ENCODE measurements around the gene ARL8A. TPM values are rescaled to one million over a fixed set of nuclear protein-coding genes. Genes with fewer than 3 reads are reported as not detected.

The ARL8A gene
- total RNA-seq, 4 donors from 2014 or later: 34.9 to 57.5 (median 43.6) TPM

GRCh38 chr1:202179828-202180750, 35.6 kb upstream of the ARL8A start:
- 75 to 85% methylated on average over 4 to 9 of the region's 19 CpGs for WGBS, 2 donors (ENCODE audit: low coverage in 1 of 2)
- no peak for ATAC-seq

DNA sequence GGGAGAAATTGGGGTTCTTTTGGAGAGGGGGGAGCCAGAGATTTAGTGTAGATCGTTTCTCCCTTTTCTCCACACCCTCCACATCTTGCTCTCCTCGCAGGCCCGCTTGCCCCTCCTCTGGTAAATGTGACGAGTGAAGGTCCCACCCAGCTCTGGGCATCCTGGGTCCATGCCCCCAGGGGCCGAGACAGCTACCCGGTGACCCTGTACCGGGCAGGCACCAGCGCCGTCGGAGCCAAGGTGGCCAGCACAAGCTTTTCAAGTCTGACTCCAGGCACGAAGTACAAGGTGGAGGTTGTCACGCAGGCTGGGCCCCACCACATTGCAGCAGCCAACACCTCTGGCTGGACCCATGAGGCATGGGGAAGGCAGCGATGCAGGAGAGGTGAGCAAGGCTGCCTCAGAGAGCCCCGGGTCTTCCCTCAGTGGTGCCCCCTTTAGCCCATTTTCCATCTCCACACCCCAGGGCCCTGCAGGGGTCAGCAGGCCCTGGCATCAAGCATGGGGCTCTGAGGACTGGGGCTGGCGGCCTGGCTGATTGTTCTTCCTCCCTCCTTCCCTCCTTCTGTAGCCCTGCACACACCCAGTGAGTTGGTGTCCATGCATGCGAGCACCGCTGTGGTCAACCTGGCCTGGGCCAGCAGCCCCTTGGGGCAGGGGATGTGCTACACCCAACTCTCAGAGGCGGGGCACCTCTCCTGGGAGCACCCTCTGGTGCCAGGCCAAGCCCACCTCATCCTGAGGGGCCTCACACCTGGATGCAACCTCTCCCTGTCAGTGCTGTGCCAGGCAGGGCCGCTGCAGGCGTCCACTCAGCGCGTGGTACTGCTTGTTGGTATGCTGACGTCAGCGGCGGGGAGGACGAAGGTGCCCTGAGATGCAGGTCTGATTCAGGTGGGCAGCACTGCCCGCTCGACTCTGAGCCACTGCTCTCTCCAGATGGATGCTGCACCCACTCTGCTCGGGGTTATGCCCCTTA, 32.7 kb upstream of the ARL8A start:
- WGBS, 2 donors (ENCODE audit: low coverage in 1 of 2): 70 to 100% methylated on average over 1 to 4 of the region's 29 CpGs
- Histone ChIP-seq H3K4me1 (no peaks in the 10 kb centered on the region), H3K27me3 (peaks cover 32% of the 10 kb centered on the region), H3K4me3 (no peak overlapping the region), H3K36me3 (no peaks in the 10 kb centered on the region), H3K9me3 (no peaks in the 10 kb centered on the region), H3K27ac (no peak overlapping the region)
- no peak for ATAC-seq
- TF ChIP-seq POLR2AphosphoS5 (IDR thresholded peaks at IDR 0.05) (no peak), EP300 (IDR thresholded peaks at IDR 0.05) (no peak), CTCF (IDR thresholded peaks at IDR 0.05) (no peak), POLR2A (IDR thresholded peaks at IDR 0.05) (no peak)

More at GRCh38 chr1:202179828-202180750, 35.6 kb upstream of the ARL8A start:
- H3K4me1 ChIP-seq: peaks cover 0 to 6% (median 2%) of the 10 kb centered on the region in 3 donors
- H3K27ac ChIP-seq: no peak overlapping the region
- no peaks in the 10 kb centered on the region for H3K36me3 ChIP-seq
- H3K27me3 ChIP-seq: peaks cover 60% of the 10 kb centered on the region
- no peaks in the 10 kb centered on the region for H3K9me3 ChIP-seq
- H3K4me3 ChIP-seq: no peak overlapping the region
- TF ChIP-seq POLR2A (IDR thresholded peaks at IDR 0.05) (no peak), CTCF (IDR thresholded peaks at IDR 0.05) (no peak), EP300 (IDR thresholded peaks at IDR 0.05) (no peak), POLR2AphosphoS5 (IDR thresholded peaks at IDR 0.05) (no peak)

DNA sequence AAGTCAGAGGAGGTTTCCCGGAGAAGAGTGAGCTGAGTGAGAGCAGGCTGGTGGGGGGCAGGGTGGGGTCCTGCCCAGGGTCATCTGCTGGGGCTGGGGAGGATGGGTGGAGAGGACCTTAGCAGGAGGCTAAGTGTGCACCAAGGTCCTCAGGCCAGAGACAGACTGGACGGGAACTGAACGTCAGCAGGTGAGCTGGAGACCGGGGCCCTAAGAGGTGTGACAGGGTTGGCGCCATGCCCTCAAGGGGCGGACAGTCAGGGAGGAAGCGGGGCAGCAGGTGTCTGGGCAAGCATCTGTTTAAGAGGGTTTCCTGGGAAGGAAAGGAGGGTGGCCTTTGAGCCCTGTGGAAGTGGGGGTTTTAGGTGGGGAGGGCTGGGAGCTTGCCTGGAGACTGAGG, 29.5 kb upstream of the ARL8A start:
- Histone ChIP-seq H3K9me3 (no peaks in the 10 kb centered on the region), H3K27ac (no peak overlapping the region), H3K4me3 (no peak overlapping the region), H3K36me3 (no peaks in the 10 kb centered on the region), H3K27me3 (peaks cover 3% of the 10 kb centered on the region), H3K4me1 (no peaks in the 10 kb centered on the region)
- no peak for TF ChIP-seq CTCF (IDR thresholded peaks at IDR 0.05)
- no peak for TF ChIP-seq POLR2AphosphoS5 (IDR thresholded peaks at IDR 0.05)
- no peak for TF ChIP-seq POLR2A (IDR thresholded peaks at IDR 0.05)
- no peak for TF ChIP-seq EP300 (IDR thresholded peaks at IDR 0.05)
- no peak for ATAC-seq
- WGBS, 2 donors (ENCODE audit: low coverage in 1 of 2): 67 to 79% methylated on average over 2 to 4 of the region's 7 CpGs

DNA sequence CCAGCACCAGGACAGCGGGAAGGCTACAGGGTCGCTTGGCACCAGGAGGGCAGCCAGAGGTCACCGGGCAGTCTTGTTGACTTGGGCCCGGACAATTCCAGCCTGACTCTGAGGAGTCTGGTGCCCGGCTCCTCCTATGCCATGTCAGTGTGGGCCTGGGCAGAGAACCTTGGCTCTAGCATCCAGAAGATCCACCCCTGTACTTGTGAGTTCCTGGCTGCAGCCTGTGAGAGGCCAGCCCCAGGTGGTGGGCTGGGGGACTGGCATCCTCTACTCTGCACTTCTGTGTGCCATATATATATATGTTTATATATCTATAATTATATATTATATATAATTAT, 27.4 kb upstream of the ARL8A start:
- ATAC-seq: no peak
- H3K36me3 ChIP-seq: no peaks in the 10 kb centered on the region
- TF ChIP-seq POLR2AphosphoS5 (IDR thresholded peaks at IDR 0.05): no peak
- H3K27me3 ChIP-seq: peaks cover 7% of the 10 kb centered on the region
- H3K4me3 ChIP-seq: no peak overlapping the region
- WGBS, 2 donors (ENCODE audit: low coverage in 1 of 2): no CpG with 5 or more reads among the region's 5 CpGs
- peaks cover 0 to 8% (median 5%) of the 10 kb centered on the region in 3 donors for H3K4me1 ChIP-seq
- no peak overlapping the region for H3K27ac ChIP-seq
- H3K9me3 ChIP-seq: no peaks in the 10 kb centered on the region

GRCh38 chr1:202171292-202172014, 26.9 kb upstream of the ARL8A start:
- TF ChIP-seq CTCF (IDR thresholded peaks at IDR 0.05) (no peak), EP300 (IDR thresholded peaks at IDR 0.05) (no peak), POLR2AphosphoS5 (IDR thresholded peaks at IDR 0.05) (no peak), POLR2A (IDR thresholded peaks at IDR 0.05) (no peak)
- Histone ChIP-seq H3K27me3 (peaks cover 7% of the 10 kb centered on the region), H3K36me3 (no peaks in the 10 kb centered on the region), H3K9me3 (no peaks in the 10 kb centered on the region), H3K27ac (no peak overlapping the region), H3K4me3 (no peak overlapping the region), H3K4me1 (peaks cover 0 to 8% (median 5%) of the 10 kb centered on the region in 3 donors)
- 100% methylated on average over 2 of the region's 11 CpGs; no CpG with 5 or more reads in 1 of the 2 donors for WGBS, 2 donors (ENCODE audit: low coverage in 1 of 2)
- ATAC-seq: no peak
